GM12874 (cell line): ENCODE measurements around the gene JARID2.

Experiments used
- CTCF ChIP-seq: IDR thresholded peaks from 2 replicates; pipeline ENCODE4 v1.5.1; 2011; ENCODE audit warnings: low read depth, mild to moderate bottlenecking, control low read depth, low read length, moderate library complexity; ENCODE audit not compliant: insufficient read depth

Gene JARID2

GRCh38 chr6:15522026-15522425 lies 276.2 kb downstream of the JARID2 start:
- no peak for TF ChIP-seq CTCF

- no peak for TF ChIP-seq CTCF
Observed at GRCh38 chr6:15522427-15522826, 276.6 kb downstream of the JARID2 start.

GRCh38 chr6:15522856-15523529 lies 277.1 kb downstream of the JARID2 start:
- no peak for TF ChIP-seq CTCF

GRCh38 chr6:15523679-15524630 lies 278.1 kb downstream of the JARID2 start:
- TF ChIP-seq CTCF: no peak

- TF ChIP-seq CTCF: no peak
Observed at GRCh38 chr6:15524861-15525401, 279.1 kb downstream of the JARID2 start.

GRCh38 chr6:15526212-15526701 lies 280.4 kb downstream of the JARID2 start:
- no peak for TF ChIP-seq CTCF
